HEK293 (cell line): ENCODE measurements around the gene WRAP73.

ENCODE experiments used
- KLF16 ChIP-seq: fragments of 450-650 bp; formaldehyde crosslinking; IDR thresholded peaks from 2 replicates; pipeline ENCODE4 v1.5.1; 2017; ENCODE audit warnings: missing biosample characterization, missing genetic modification characterization
- PBX3 ChIP-seq: sonication (generic); formaldehyde crosslinking; IDR thresholded peaks from 2 replicates; pipeline ENCODE4 v1.8.1; 2022; ENCODE audit warnings: mild to moderate bottlenecking, moderate library complexity, missing genetic modification reagents
- TCF7L2 ChIP-seq: IDR thresholded peaks from 2 replicates; pipeline ENCODE4 v1.6.1; 2011; ENCODE audit warnings: low read depth, mild to moderate bottlenecking, inconsistent platforms, low read length, moderate library complexity, borderline replicate concordance
- ZNF239 ChIP-seq: fragments of 450-650 bp; formaldehyde crosslinking; IDR thresholded peaks from 2 replicates; pipeline ENCODE4 v1.5.1; 2016; ENCODE audit warnings: missing biosample characterization, missing genetic modification characterization
- ZNF292 ChIP-seq: fragments of 450-650 bp; formaldehyde crosslinking; IDR thresholded peaks from 2 replicates; pipeline ENCODE4 v1.5.1; 2016; ENCODE audit warnings: low read depth, missing biosample characterization, missing genetic modification characterization, borderline replicate concordance
- ZNF302 ChIP-seq: fragments of 450-650 bp; formaldehyde crosslinking; IDR thresholded peaks from 2 replicates; pipeline ENCODE4 v1.5.1; 2016; ENCODE audit warnings: missing biosample characterization, missing genetic modification characterization, low read depth
- ZNF350 ChIP-seq: fragments of 450-650 bp; formaldehyde crosslinking; IDR thresholded peaks from 2 replicates; pipeline ENCODE4 v1.5.0; 2017; ENCODE audit warnings: missing biosample characterization, mild to moderate bottlenecking, missing genetic modification characterization
- ZNF549 ChIP-seq: fragments of 450-650 bp; IDR thresholded peaks from 2 replicates; pipeline ENCODE4 v1.5.1; 2018; ENCODE audit warnings: missing biosample characterization, missing genetic modification characterization, mild to moderate bottlenecking, inconsistent platforms, moderate library complexity
- ZNF558 ChIP-seq: fragments of 450-650 bp; formaldehyde crosslinking; IDR thresholded peaks from 2 replicates; pipeline ENCODE4 v1.5.1; 2016; ENCODE audit warnings: missing biosample characterization, missing genetic modification characterization
- ZSCAN30 ChIP-seq: fragments of 450-650 bp; IDR thresholded peaks from 2 replicates; pipeline ENCODE4 v1.5.1; 2018; ENCODE audit warnings: missing biosample characterization, mild to moderate bottlenecking, missing genetic modification characterization, moderate library complexity
- TF ChIP-seq, protein P1 (sequence below): fragments of 450-650 bp; formaldehyde crosslinking; IDR thresholded peaks from 2 replicates; pipeline ENCODE4 v1.5.1; 2016; ENCODE audit warnings: missing biosample characterization, missing genetic modification characterization

GRCh38 chr1:3668585-3669300 is 18.8 kb upstream of the WRAP73 start:
- TF ChIP-seq ZNF558 (tag by site-specific recombination) (no peak), ZNF302 (tag by site-specific recombination) (no peak), ZNF549 (tag by site-specific recombination) (no peak), PBX3 (CRISPR knock-in tag) (no peak), ZNF350 (tag by site-specific recombination) (no peak), ZNF292 (tag by site-specific recombination) (no peak), KLF16 (tag by site-specific recombination) (peak; percentile 58; the same call in 1 of the 2 replicates), ZSCAN30 (peak; percentile 94), TCF7L2 (no peak), ZNF239 (tag by site-specific recombination) (no peak)
- TF ChIP-seq, protein P1, sequence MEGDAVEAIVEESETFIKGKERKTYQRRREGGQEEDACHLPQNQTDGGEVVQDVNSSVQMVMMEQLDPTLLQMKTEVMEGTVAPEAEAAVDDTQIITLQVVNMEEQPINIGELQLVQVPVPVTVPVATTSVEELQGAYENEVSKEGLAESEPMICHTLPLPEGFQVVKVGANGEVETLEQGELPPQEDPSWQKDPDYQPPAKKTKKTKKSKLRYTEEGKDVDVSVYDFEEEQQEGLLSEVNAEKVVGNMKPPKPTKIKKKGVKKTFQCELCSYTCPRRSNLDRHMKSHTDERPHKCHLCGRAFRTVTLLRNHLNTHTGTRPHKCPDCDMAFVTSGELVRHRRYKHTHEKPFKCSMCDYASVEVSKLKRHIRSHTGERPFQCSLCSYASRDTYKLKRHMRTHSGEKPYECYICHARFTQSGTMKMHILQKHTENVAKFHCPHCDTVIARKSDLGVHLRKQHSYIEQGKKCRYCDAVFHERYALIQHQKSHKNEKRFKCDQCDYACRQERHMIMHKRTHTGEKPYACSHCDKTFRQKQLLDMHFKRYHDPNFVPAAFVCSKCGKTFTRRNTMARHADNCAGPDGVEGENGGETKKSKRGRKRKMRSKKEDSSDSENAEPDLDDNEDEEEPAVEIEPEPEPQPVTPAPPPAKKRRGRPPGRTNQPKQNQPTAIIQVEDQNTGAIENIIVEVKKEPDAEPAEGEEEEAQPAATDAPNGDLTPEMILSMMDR (tag by site-specific recombination) = no peak
